GM19328 (cell line): Measurements from ENCODE around the gene ALKAL2.
"Not testable (repeated sequence)": the region's sequence is repeated elsewhere in the genome, so short reads cannot be mapped to it uniquely, and the experiment has no call there.

Source experiments
- ATAC-seq: cut with Tn5 transposase; IDR thresholded peaks from one replicate; pipeline ENCODE4 v1.9.1; 2021; ENCODE audit warnings: mild to moderate bottlenecking, moderate library complexity; ENCODE audit not compliant: unreplicated experiment

Gene ALKAL2

GRCh38 chr2:287911-288757, at the start of gene ALKAL2:
Gene ALKAL2, minus strand, starts transcription at chr2:288091. Its CDS starts 256 bp downstream, at chr2:287835.
- ATAC-seq: no peak

- not testable (repeated sequence) for ATAC-seq
These were observed 49.1 kb upstream of the ALKAL2 start for GRCh38 chr2:336949-337348.

GRCh38 chr2:336360-336759, 48.5 kb upstream of the ALKAL2 start:
- no peak for ATAC-seq

- ATAC-seq: no peak
These were observed 44.7 kb upstream of the ALKAL2 start for GRCh38 chr2:332592-332991.

- ATAC-seq: no peak
These were observed 40.9 kb upstream of the ALKAL2 start for GRCh38 chr2:328761-329160.

- no peak for ATAC-seq
These were observed 35.1 kb upstream of the ALKAL2 start for GRCh38 chr2:323035-323434.

GRCh38 chr2:322326-322725, 34.4 kb upstream of the ALKAL2 start:
- ATAC-seq: no peak

GRCh38 chr2:320561-320960, 32.7 kb upstream of the ALKAL2 start:
- ATAC-seq: no peak

- ATAC-seq: no peak
These were observed 31.2 kb upstream of the ALKAL2 start for GRCh38 chr2:319059-319600.

GRCh38 chr2:317501-318424, 29.9 kb upstream of the ALKAL2 start:
- ATAC-seq: no peak

- ATAC-seq: no peak
These were observed 28.5 kb upstream of the ALKAL2 start for GRCh38 chr2:316381-316780.

GRCh38 chr2:315925-316324, 28.0 kb upstream of the ALKAL2 start:
- not testable (repeated sequence) for ATAC-seq

- ATAC-seq: no peak
These were observed 26.9 kb upstream of the ALKAL2 start for GRCh38 chr2:314561-315336.

- ATAC-seq: no peak
These were observed 26.1 kb upstream of the ALKAL2 start for GRCh38 chr2:313991-314390.

GRCh38 chr2:310994-311393, 23.1 kb upstream of the ALKAL2 start:
- no peak for ATAC-seq

- ATAC-seq: no peak
These were observed 22.1 kb upstream of the ALKAL2 start for GRCh38 chr2:309954-310510.

- no peak for ATAC-seq
These were observed 21.5 kb upstream of the ALKAL2 start for GRCh38 chr2:309148-309953.

GRCh38 chr2:305366-305765, 17.5 kb upstream of the ALKAL2 start:
- no peak for ATAC-seq

- ATAC-seq: no peak
These were observed 8.5 kb upstream of the ALKAL2 start for GRCh38 chr2:296354-296753.

- ATAC-seq: no peak
These were observed 7.2 kb upstream of the ALKAL2 start for GRCh38 chr2:295090-295489.
